Measurements from ENCODE around the gene TJP3.

Gene TJP3

GRCh38 chr19:3690551-3691371, 17.4 kb upstream of the TJP3 start:
- DNase-seq (ENCODE audit: low read depth in 2 of 2), result no peak

- DNase-seq (ENCODE audit: low read depth in 2 of 2), result no peak
Measured at GRCh38 chr19:3691372-3691716, 16.8 kb upstream of the TJP3 start.

GRCh38 chr19:3691726-3692125, 16.5 kb upstream of the TJP3 start:
- no peak for DNase-seq (ENCODE audit: low read depth in 2 of 2)

- peak in 1 of 2 donors; percentile 58 for DNase-seq (ENCODE audit: low read depth in 2 of 2)
Measured at GRCh38 chr19:3692141-3693024, 15.8 kb upstream of the TJP3 start.

GRCh38 chr19:3693025-3693925, 14.9 kb upstream of the TJP3 start:
- no peak for DNase-seq (ENCODE audit: low read depth in 2 of 2)

GRCh38 chr19:3694361-3695123, 13.6 kb upstream of the TJP3 start:
- DNase-seq (ENCODE audit: low read depth in 2 of 2), result no peak

- no peak for DNase-seq (ENCODE audit: low read depth in 2 of 2)
Measured at GRCh38 chr19:3695124-3695733, 13.0 kb upstream of the TJP3 start.

GRCh38 chr19:3695986-3696659, 12.1 kb upstream of the TJP3 start:
- no peak for DNase-seq (ENCODE audit: low read depth in 2 of 2)

- no peak for DNase-seq (ENCODE audit: low read depth in 2 of 2)
Measured at GRCh38 chr19:3696660-3696995, 11.6 kb upstream of the TJP3 start.

GRCh38 chr19:3697094-3697493, 11.1 kb upstream of the TJP3 start:
- no peak for DNase-seq (ENCODE audit: low read depth in 2 of 2)

GRCh38 chr19:3697671-3698385, 10.4 kb upstream of the TJP3 start:
- DNase-seq (ENCODE audit: low read depth in 2 of 2), result no peak

- DNase-seq (ENCODE audit: low read depth in 2 of 2), result no peak
Measured at GRCh38 chr19:3698386-3698950, 9.7 kb upstream of the TJP3 start.

GRCh38 chr19:3698974-3699740, 9.0 kb upstream of the TJP3 start:
- DNase-seq (ENCODE audit: low read depth in 2 of 2), result peak in 1 of 2 donors; percentile 27

- DNase-seq (ENCODE audit: low read depth in 2 of 2), result no peak
Measured at GRCh38 chr19:3699741-3700241, 8.4 kb upstream of the TJP3 start.

- peak; percentile 93 to 94 for DNase-seq (ENCODE audit: low read depth in 2 of 2)
Measured at GRCh38 chr19:3700242-3701032, 7.7 kb upstream of the TJP3 start, which contains the start of gene PIP5K1C. Gene PIP5K1C, minus strand, starts transcription at chr19:3700468. Its CDS starts 78 bp downstream, at chr19:3700390.

- no peak for DNase-seq (ENCODE audit: low read depth in 2 of 2)
Measured at GRCh38 chr19:3701200-3701599, 7.0 kb upstream of the TJP3 start.

- DNase-seq (ENCODE audit: low read depth in 2 of 2), result no peak
Measured at GRCh38 chr19:3707868-3708206, 347 bp upstream of the TJP3 start.
